Measurements from ENCODE around the gene ITGA3.

DNA sequence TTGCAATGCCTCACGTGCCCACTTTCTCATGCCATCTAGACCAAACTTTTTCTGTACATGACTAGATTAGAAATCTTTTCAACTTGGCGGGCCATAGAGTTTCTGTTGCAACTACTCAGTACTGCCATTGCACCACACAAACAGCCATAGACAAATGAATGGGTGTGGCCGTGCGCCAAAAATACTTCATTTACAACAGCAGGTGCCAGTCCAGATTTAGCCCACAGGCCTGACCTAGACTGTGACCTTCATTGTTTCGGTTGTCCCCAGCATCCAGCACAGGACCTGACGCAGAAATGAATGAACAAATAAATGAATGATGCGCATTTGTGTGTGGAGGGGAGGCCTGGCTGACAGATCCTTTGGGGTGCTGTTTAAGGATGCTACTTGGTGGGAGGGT is 24.9 kb downstream of the ITGA3 start:
- TF ChIP-seq, protein P1, sequence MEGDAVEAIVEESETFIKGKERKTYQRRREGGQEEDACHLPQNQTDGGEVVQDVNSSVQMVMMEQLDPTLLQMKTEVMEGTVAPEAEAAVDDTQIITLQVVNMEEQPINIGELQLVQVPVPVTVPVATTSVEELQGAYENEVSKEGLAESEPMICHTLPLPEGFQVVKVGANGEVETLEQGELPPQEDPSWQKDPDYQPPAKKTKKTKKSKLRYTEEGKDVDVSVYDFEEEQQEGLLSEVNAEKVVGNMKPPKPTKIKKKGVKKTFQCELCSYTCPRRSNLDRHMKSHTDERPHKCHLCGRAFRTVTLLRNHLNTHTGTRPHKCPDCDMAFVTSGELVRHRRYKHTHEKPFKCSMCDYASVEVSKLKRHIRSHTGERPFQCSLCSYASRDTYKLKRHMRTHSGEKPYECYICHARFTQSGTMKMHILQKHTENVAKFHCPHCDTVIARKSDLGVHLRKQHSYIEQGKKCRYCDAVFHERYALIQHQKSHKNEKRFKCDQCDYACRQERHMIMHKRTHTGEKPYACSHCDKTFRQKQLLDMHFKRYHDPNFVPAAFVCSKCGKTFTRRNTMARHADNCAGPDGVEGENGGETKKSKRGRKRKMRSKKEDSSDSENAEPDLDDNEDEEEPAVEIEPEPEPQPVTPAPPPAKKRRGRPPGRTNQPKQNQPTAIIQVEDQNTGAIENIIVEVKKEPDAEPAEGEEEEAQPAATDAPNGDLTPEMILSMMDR (IDR thresholded peaks at IDR 0.05; ENCODE audit: insufficient read depth, low read length, poor library complexity, severe bottlenecking) = no peak
- no peak for TF ChIP-seq EZH2phosphoT487 (conservative IDR thresholded peaks at IDR 0.05; ENCODE audit: low read length)

Data from SU-DHL-6 (cell line).